ENCODE results near the gene KRT74.

The KRT74 gene

GRCh38 chr12:52533686-52534470 lies 39.8 kb downstream of the KRT74 start:
- DNase-seq, result no peak

GRCh38 chr12:52532636-52533035 lies 41.0 kb downstream of the KRT74 start:
- DNase-seq, result no peak

GRCh38 chr12:52531566-52532300 lies 41.9 kb downstream of the KRT74 start:
- DNase-seq, result no peak

- no peak for DNase-seq
Measured at GRCh38 chr12:52530905-52531304, 42.7 kb downstream of the KRT74 start.

- DNase-seq, result no peak
Measured at GRCh38 chr12:52530366-52530765, 43.3 kb downstream of the KRT74 start.

GRCh38 chr12:52529846-52530245 lies 43.8 kb downstream of the KRT74 start:
- no peak for DNase-seq

GRCh38 chr12:52529417-52529816 lies 44.2 kb downstream of the KRT74 start:
- no peak for DNase-seq

GRCh38 chr12:52528641-52529143 lies 45.0 kb downstream of the KRT74 start:
- no peak for DNase-seq

GRCh38 chr12:52527121-52527800 lies 46.4 kb downstream of the KRT74 start:
- DNase-seq, result no peak

- DNase-seq, result no peak
Measured at GRCh38 chr12:52526511-52526951, 47.1 kb downstream of the KRT74 start.

- no peak for DNase-seq
Measured at GRCh38 chr12:52525661-52526499, 47.8 kb downstream of the KRT74 start.

- no peak for DNase-seq
Measured at GRCh38 chr12:52524898-52525591, 48.6 kb downstream of the KRT74 start.

GRCh38 chr12:52524241-52524897 lies 49.3 kb downstream of the KRT74 start:
- DNase-seq, result no peak

- no peak for DNase-seq
Measured at GRCh38 chr12:52523824-52524223, 49.8 kb downstream of the KRT74 start.

- DNase-seq, result no peak
Measured at GRCh38 chr12:52522346-52523011, 51.2 kb downstream of the KRT74 start.

GRCh38 chr12:52521568-52522266 lies 51.9 kb downstream of the KRT74 start:
- DNase-seq, result no peak

- DNase-seq, result no peak
Measured at GRCh38 chr12:52521175-52521567, 52.5 kb downstream of the KRT74 start.

GRCh38 chr12:52519826-52520662 lies 53.6 kb downstream of the KRT74 start, which contains the start of gene KRT5:
Gene KRT5 (minus strand): TSS chr12:52520394. CDS start chr12:52520296, 98 bp downstream.
- DNase-seq, result no peak

GRCh38 chr12:52519387-52519703 lies 54.3 kb downstream of the KRT74 start:
- DNase-seq, result no peak
